OCI-LY3 (cell line): ENCODE results near the gene TAS2R60.
A peak's percentile ranks its signal among the peaks of the same experiment; 100 is the strongest.

Source experiments
- CTCF ChIP-seq: fragments of 200-600, 300-600 bp; sonication (generic); IDR thresholded peaks from 2 replicates; pipeline ENCODE4 v1.5.1; 2014; ENCODE audit warnings: antibody characterized with exemption, low read length, low read depth
- EZH2phosphoT487 ChIP-seq: fragments of 200-600 bp; shearing (Covaris generic); IDR thresholded peaks from 2 replicates; pipeline ENCODE4 v1.6.1; 2018; ENCODE audit warnings: antibody characterized with exemption, mixed run types, low read depth

GRCh38 chr7:143463556-143463955 lies 20.3 kb downstream of the TAS2R60 start:
- TF ChIP-seq CTCF (peak; percentile 5; the same call in 1 of the 2 replicates), EZH2phosphoT487 (no peak)
